ENCODE results near the gene CBFA2T3.

CBFA2T3 gene

GRCh38 chr16:88830783-88831182 lies 146.2 kb downstream of the CBFA2T3 start:
- no peak for DNase-seq

GRCh38 chr16:88830258-88830657 lies 146.7 kb downstream of the CBFA2T3 start:
- DNase-seq = no peak

- DNase-seq = no peak
Observed at GRCh38 chr16:88828711-88829110, 148.3 kb downstream of the CBFA2T3 start.

- no peak for DNase-seq
Observed at GRCh38 chr16:88827727-88828126, 149.3 kb downstream of the CBFA2T3 start.

DNA sequence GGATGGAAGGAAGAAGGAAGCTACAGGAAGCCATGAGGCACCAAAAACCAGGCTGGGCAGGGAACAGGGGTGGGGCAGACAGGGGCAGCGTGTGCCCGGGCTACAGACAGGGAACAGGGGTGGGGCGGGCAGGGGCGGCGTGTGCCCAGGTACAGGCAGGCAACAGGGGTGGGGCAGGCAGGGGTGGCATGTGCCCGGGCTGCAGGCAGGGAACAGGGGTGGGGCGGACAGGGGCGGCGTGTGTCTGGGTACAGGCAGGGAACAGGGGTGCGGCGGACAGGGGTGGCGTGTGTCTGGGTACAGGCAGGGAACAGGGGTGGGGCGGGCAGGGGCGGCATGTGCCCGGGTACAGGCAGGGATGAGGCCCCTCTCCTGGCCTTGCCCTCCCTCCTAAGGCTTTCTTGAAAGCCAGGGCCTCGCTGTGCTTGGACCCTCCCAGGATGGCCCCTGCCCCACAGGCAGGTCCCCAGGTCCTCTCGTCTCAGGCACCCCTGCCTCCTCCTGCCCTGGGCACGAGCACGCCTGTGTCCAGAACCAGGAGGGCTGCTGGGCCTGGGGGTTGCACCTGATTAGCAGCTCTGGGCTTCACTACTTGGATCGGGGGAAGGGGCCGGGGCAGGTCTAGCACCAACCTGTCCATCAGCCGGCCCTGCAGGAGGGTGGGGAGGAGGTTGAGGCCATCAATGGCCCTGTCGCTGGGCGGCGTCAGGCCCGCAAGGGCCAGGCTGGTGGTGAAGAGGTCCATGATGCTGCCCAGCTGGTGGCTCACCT lies 150.8 kb downstream of the CBFA2T3 start:
- DNase-seq = no peak

DNA sequence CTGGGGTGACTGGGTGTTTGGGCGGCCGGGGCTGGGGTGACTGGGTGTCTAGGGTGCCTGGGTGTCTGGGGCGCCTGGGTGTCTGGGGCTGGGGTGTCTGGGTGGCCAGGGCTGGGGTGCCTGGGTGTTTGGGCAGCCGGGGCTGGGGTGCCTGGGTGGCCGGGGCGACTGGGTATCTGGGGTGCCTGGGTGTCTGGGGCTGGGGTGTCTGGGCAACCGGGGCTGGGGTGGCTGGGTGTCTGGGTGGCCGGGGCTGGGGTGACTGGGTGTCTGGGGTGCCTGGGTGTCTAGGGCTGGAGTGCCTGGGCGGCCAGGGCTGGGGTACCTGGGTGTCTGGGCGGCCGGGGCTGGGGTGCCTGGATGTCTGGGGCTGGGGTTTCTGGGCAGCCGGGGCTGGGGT lies 151.9 kb downstream of the CBFA2T3 start:
- DNase-seq = no peak
